HL-60 (cell line): ENCODE results near the gene ISL2.

Experiments used
- CTCF ChIP-seq: IDR thresholded peaks from one replicate; pipeline ENCODE4 v1.5.1; 2011; ENCODE audit warnings: low read length, control low read depth, inconsistent platforms; ENCODE audit not compliant: insufficient read depth
- GABPA ChIP-seq: IDR thresholded peaks from 2 replicates; pipeline ENCODE4 v1.6.1; 2012; ENCODE audit warnings: low read depth
- POLR2AphosphoS5 ChIP-seq: IDR thresholded peaks from 2 replicates; pipeline ENCODE4 v1.6.1; 2012; ENCODE audit warnings: low read depth
- REST ChIP-seq: IDR thresholded peaks from 2 replicates; pipeline ENCODE4 v1.6.1; 2012; ENCODE audit warnings: low read depth; ENCODE audit not compliant: insufficient replicate concordance

- TF ChIP-seq CTCF (no peak), GABPA (no peak), REST (no peak), POLR2AphosphoS5 (no peak)
These were observed 3.8 kb upstream of the ISL2 start for GRCh38 chr15:76332796-76333195.
